22Rv1 (cell line): ENCODE measurements around the gene GLRA3.

Experiments used
- CTCF ChIP-seq: fragments of 450-650 bp; IDR thresholded peaks from 2 replicates; pipeline ENCODE4 v1.5.1; 2017; ENCODE audit warnings: mild to moderate bottlenecking
- ZFX ChIP-seq: fragments of 450-650 bp; IDR thresholded peaks from 2 replicates; pipeline ENCODE4 v1.6.1; 2017; ENCODE audit warnings: antibody characterized with exemption, borderline replicate concordance

GRCh38 chr4:174697896-174698295 lies 131.2 kb downstream of the GLRA3 start:
- TF ChIP-seq CTCF (no peak), ZFX (no peak)
